Measurements from ENCODE around the gene SH2D3A. TPM values are rescaled to one million over a fixed set of nuclear protein-coding genes. Genes with fewer than 3 reads are reported as not detected.
"Not testable (repeated sequence)": the region's sequence is repeated elsewhere in the genome, so short reads cannot be mapped to it uniquely, and the experiment has no call there.

SH2D3A gene
- total RNA-seq, 1 donor from 2014 or later, result not detected

GRCh38 chr19:6714749-6715555 is 52.3 kb downstream of the SH2D3A start:
- intact Hi-C loops (cut with DNase I), result no loop called here
- ATAC-seq (no peak), DNase-seq (ENCODE audit: missing footprints) (peak; percentile 11)

- ATAC-seq (no peak), DNase-seq (ENCODE audit: missing footprints) (peak; percentile 45)
- intact Hi-C loops (cut with DNase I), result no loop called here
Observed at GRCh38 chr19:6713773-6714692, 53.2 kb downstream of the SH2D3A start.

GRCh38 chr19:6712692-6713670 is 54.3 kb downstream of the SH2D3A start:
- intact Hi-C loops (cut with DNase I), result no loop called here
- DNase-seq (ENCODE audit: missing footprints) (peak; percentile 47), ATAC-seq (no peak)

- DNase-seq (ENCODE audit: missing footprints) (peak; percentile 42), ATAC-seq (no peak)
- intact Hi-C loops (cut with DNase I), result no loop called here
Observed at GRCh38 chr19:6712231-6712630, 55.0 kb downstream of the SH2D3A start.

GRCh38 chr19:6711605-6712004 is 55.6 kb downstream of the SH2D3A start:
- intact Hi-C loops (cut with DNase I), result no loop called here
- peak; percentile 27 for DNase-seq (ENCODE audit: missing footprints)
- ATAC-seq, result no peak

- ATAC-seq (no peak), DNase-seq (ENCODE audit: missing footprints) (no peak)
- intact Hi-C loops (cut with DNase I), result no loop called here
Observed at GRCh38 chr19:6711078-6711361, 56.2 kb downstream of the SH2D3A start.

- intact Hi-C loops (cut with DNase I), result no loop called here
- ATAC-seq (no peak), DNase-seq (ENCODE audit: missing footprints) (peak; percentile 74)
Observed at GRCh38 chr19:6710273-6711077, 56.8 kb downstream of the SH2D3A start.

- intact Hi-C loops (cut with DNase I), result no loop called here
- ATAC-seq, result no peak
- DNase-seq (ENCODE audit: missing footprints), result no peak
Observed at GRCh38 chr19:6709549-6709948, 57.7 kb downstream of the SH2D3A start.

GRCh38 chr19:6708913-6709312 is 58.3 kb downstream of the SH2D3A start:
- ATAC-seq; intact Hi-C loops (cut with DNase I): not testable (repeated sequence)
- DNase-seq (ENCODE audit: missing footprints), result peak; percentile 45

- ATAC-seq (no peak), DNase-seq (ENCODE audit: missing footprints) (no peak)
- intact Hi-C loops (cut with DNase I), result no loop called here
Observed at GRCh38 chr19:6708346-6708745, 58.9 kb downstream of the SH2D3A start.

- intact Hi-C loops (cut with DNase I), result no loop called here
- DNase-seq (ENCODE audit: missing footprints) (peak; percentile 25), ATAC-seq (no peak)
Observed at GRCh38 chr19:6707658-6708018, 59.6 kb downstream of the SH2D3A start.

GRCh38 chr19:6707011-6707657 is 60.1 kb downstream of the SH2D3A start:
- no peak for ATAC-seq

GRCh38 chr19:6706633-6706958 is 60.6 kb downstream of the SH2D3A start:
- peak; percentile 19 for ATAC-seq
- intact Hi-C loops (cut with DNase I), result no loop called here

More at GRCh38 chr19:6707011-6707657, 60.1 kb downstream of the SH2D3A start:
- DNase-seq (ENCODE audit: missing footprints), result peak; percentile 62
- intact Hi-C loops (cut with DNase I), result no loop called here

GRCh38 chr19:6705931-6706632 is 61.2 kb downstream of the SH2D3A start:
- intact Hi-C loops (cut with DNase I), result no loop called here
- DNase-seq (ENCODE audit: missing footprints) (peak; percentile 20), ATAC-seq (no peak)

More at GRCh38 chr19:6706633-6706958, 60.6 kb downstream of the SH2D3A start:
- peak; percentile 11 for DNase-seq (ENCODE audit: missing footprints)

Measured in Right ventricle myocardium inferior (tissue), 1 donor.